Spleen (tissue), 7 donors: Measurements from ENCODE around the gene TMEM168.

Experiments used
- POLR2A ChIP-seq, 3 donors: fragments of 450-650 bp; IDR thresholded peaks; one replicate each; pipeline ENCODE4 v1.5.1; 2017; ENCODE audit warnings: antibody characterized with exemption in 3 of 3, mild to moderate bottlenecking in 1 of 3
- TF ChIP-seq, protein P1 (sequence below), 11 experiments: fragments of 200-600 bp in 7 of 11; fragments of 450-650 bp in 4 of 11; sonication (generic) in 4 of 11; IDR thresholded peaks in 8 of 11; conservative IDR thresholded peaks in 3 of 11; 1 replicate in 7 of 11; 2 replicates in 4 of 11; pipeline versions ENCODE4 v1.4.0 to v1.8.0; 2016 to 2021; ENCODE audit warnings: antibody characterized with exemption in 11 of 11, inconsistent platforms in 4 of 11, mild to moderate bottlenecking in 1 of 11
- donor health status: DM: no; HTN: no; CAD: no; lungs with moderate emphysema.
- donor health status: DM: no; HTN: no; CAD: no.
- donor health status: DM: no; HTN: no; CAD: no.

DNA sequence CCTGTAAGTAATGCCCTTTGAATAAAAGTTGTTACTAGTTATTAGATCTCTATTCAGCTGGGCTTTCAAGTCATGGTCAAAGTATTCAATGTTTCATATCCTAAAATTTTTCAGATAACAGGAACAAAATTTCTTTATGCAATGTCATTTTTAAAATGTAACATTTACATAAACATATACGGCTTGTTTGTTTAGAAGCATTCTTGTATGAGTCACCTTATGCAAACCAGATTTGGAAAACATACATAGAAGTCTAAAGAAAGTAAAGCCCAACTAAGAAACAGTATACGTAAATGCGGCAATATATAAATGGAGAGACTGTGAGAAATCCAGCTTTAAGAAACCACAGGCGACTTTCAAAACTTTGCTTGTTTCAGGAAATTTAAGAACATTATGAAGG is 10.5 kb downstream of the TMEM168 start:
- TF ChIP-seq POLR2A (IDR thresholded peaks at IDR 0.05) = no peak
- TF ChIP-seq, protein P1, sequence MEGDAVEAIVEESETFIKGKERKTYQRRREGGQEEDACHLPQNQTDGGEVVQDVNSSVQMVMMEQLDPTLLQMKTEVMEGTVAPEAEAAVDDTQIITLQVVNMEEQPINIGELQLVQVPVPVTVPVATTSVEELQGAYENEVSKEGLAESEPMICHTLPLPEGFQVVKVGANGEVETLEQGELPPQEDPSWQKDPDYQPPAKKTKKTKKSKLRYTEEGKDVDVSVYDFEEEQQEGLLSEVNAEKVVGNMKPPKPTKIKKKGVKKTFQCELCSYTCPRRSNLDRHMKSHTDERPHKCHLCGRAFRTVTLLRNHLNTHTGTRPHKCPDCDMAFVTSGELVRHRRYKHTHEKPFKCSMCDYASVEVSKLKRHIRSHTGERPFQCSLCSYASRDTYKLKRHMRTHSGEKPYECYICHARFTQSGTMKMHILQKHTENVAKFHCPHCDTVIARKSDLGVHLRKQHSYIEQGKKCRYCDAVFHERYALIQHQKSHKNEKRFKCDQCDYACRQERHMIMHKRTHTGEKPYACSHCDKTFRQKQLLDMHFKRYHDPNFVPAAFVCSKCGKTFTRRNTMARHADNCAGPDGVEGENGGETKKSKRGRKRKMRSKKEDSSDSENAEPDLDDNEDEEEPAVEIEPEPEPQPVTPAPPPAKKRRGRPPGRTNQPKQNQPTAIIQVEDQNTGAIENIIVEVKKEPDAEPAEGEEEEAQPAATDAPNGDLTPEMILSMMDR (IDR thresholded peaks at IDR 0.05 in 8 of 11, conservative IDR thresholded peaks at IDR 0.05 in 3 of 11) = no peak
